Tibial artery (tissue), 4 donors: Measurements from ENCODE around the gene VASN.

Experiments used
- DNase-seq, 2 donors: peaks; one replicate each; pipeline ENCODE4 v3.0.0-alpha.2; 2019
- H3K27ac ChIP-seq, 2 donors: fragments of 200-600 bp; sonication (generic) in 1 of 2; 1 replicate in 1 of 2; 2 replicates in 1 of 2; pipeline ENCODE4 v1.5.1; 2018 to 2019; ENCODE audit warnings: mild to moderate bottlenecking in 1 of 2
- H3K27me3 ChIP-seq, 2 donors: fragments of 200-600 bp; sonication (generic) in 1 of 2; one replicate each; pipeline versions ENCODE4 v1.5.1 to v1.6.0; 2016 to 2019
- H3K36me3 ChIP-seq, 3 donors: fragments of 200-600 bp; sonication (generic) in 2 of 3; one replicate each; pipeline ENCODE4 v1.5.1; 2016 to 2019; ENCODE audit warnings: mild to moderate bottlenecking in 2 of 3
- H3K4me1 ChIP-seq, 4 donors: fragments of 200-600 bp; sonication (generic) in 2 of 4; 1 replicate in 3 of 4; 2 replicates in 1 of 4; pipeline ENCODE4 v1.5.1; 2016 to 2019
- H3K4me3 ChIP-seq, 2 donors: fragments of 200-600 bp; sonication (generic) in 1 of 2; 1 replicate in 1 of 2; 2 replicates in 1 of 2; pipeline ENCODE4 v1.5.1; 2018 to 2019; ENCODE audit warnings: mild to moderate bottlenecking in 2 of 2
- H3K9me3 ChIP-seq, 3 donors: fragments of 200-600 bp; sonication (generic) in 1 of 3; one replicate each; pipeline ENCODE4 v1.5.1; 2016 to 2019
- CTCF ChIP-seq, 2 experiments: fragments of 200-600 bp in 1 of 2; fragments of 450-650 bp in 1 of 2; IDR thresholded peaks; one replicate each; pipeline ENCODE4 v1.5.1; 2017 to 2019; ENCODE audit warnings: antibody characterized with exemption in 2 of 2, mild to moderate bottlenecking in 1 of 2, moderate library complexity in 1 of 2
- intact Hi-C: fragments of 100-400 bp; cut with DNase I; formaldehyde crosslinking; loops from one replicate; pipeline ENCODE4 v1.15.0; 2023; ENCODE audit warnings: low total_unique reads

The VASN gene

GRCh38 chr16:4352843-4353242 lies 18.8 kb upstream of the VASN start:
- H3K27me3 ChIP-seq: no peaks in the 10 kb centered on the region
- H3K4me3 ChIP-seq: no peak overlapping the region
- intact Hi-C loops: no loop called here
- peaks cover 0 to 19% (median 0%) of the 10 kb centered on the region in 3 donors for H3K36me3 ChIP-seq
- H3K4me1 ChIP-seq: peaks cover 0 to 30% (median 21%) of the 10 kb centered on the region in 4 donors
- TF ChIP-seq CTCF (IDR thresholded peaks at IDR 0.05): no peak
- DNase-seq: no peak
- no peaks in the 10 kb centered on the region for H3K9me3 ChIP-seq
- H3K27ac ChIP-seq: no peak overlapping the region

- Histone ChIP-seq H3K36me3 (peaks cover 0 to 20% (median 0%) of the 10 kb centered on the region in 3 donors), H3K9me3 (no peaks in the 10 kb centered on the region), H3K27ac (no peak overlapping the region), H3K4me1 (peaks cover 0 to 22% (median 17%) of the 10 kb centered on the region in 4 donors), H3K4me3 (no peak overlapping the region), H3K27me3 (no peaks in the 10 kb centered on the region)
- no peak for TF ChIP-seq CTCF (IDR thresholded peaks at IDR 0.05)
- intact Hi-C loops: no loop called here
- no peak for DNase-seq
These were observed 18.0 kb upstream of the VASN start for GRCh38 chr16:4353675-4354074.

- peaks cover 0 to 20% (median 0%) of the 10 kb centered on the region in 3 donors for H3K36me3 ChIP-seq
- intact Hi-C loops: no loop called here
- no peak overlapping the region for H3K27ac ChIP-seq
- H3K9me3 ChIP-seq: no peaks in the 10 kb centered on the region
- H3K27me3 ChIP-seq: no peaks in the 10 kb centered on the region
- H3K4me3 ChIP-seq: no peak overlapping the region
- TF ChIP-seq CTCF (IDR thresholded peaks at IDR 0.05): no peak
- no peak for DNase-seq
- peaks cover 0 to 23% (median 18%) of the 10 kb centered on the region in 4 donors for H3K4me1 ChIP-seq
These were observed 16.9 kb upstream of the VASN start for GRCh38 chr16:4354512-4355409.

GRCh38 chr16:4356820-4357219 lies 14.8 kb upstream of the VASN start:
- DNase-seq: no peak
- no peak for TF ChIP-seq CTCF (IDR thresholded peaks at IDR 0.05)
- Histone ChIP-seq H3K36me3 (peaks cover 0 to 32% (median 6%) of the 10 kb centered on the region in 3 donors), H3K9me3 (no peaks in the 10 kb centered on the region), H3K27me3 (no peaks in the 10 kb centered on the region), H3K27ac (no peak overlapping the region), H3K4me3 (no peak overlapping the region), H3K4me1 (peaks cover 0 to 8% (median 3%) of the 10 kb centered on the region in 4 donors)
- intact Hi-C loops: no loop called here

GRCh38 chr16:4358236-4358635 lies 13.4 kb upstream of the VASN start:
- no peaks in the 10 kb centered on the region for H3K9me3 ChIP-seq
- H3K36me3 ChIP-seq: peaks cover 0 to 38% (median 20%) of the 10 kb centered on the region in 3 donors
- H3K4me3 ChIP-seq: no peak overlapping the region
- H3K4me1 ChIP-seq: peaks cover 0 to 8% (median 2%) of the 10 kb centered on the region in 4 donors
- H3K27me3 ChIP-seq: no peaks in the 10 kb centered on the region
- no peak for TF ChIP-seq CTCF (IDR thresholded peaks at IDR 0.05)
- intact Hi-C loops: loop anchor here (2.0 kb wide), 1 partner anchor 45 kb away; no protein-coding TSS in a partner anchor
- H3K27ac ChIP-seq: no peak overlapping the region
- DNase-seq: no peak
